NCI-H187 treated with DMSO at 0.1 percent for 48 hours (cell line): ENCODE data around the gene RANBP3.
"Not testable (repeated sequence)": the region's sequence is repeated elsewhere in the genome, so short reads cannot be mapped to it uniquely, and the experiment has no call there.

Experiments used
- DNase-seq: peaks from one replicate; lab custom pipeline; 2025; lab: John Stamatoyannopoulos, UW

RANBP3 gene

DNA sequence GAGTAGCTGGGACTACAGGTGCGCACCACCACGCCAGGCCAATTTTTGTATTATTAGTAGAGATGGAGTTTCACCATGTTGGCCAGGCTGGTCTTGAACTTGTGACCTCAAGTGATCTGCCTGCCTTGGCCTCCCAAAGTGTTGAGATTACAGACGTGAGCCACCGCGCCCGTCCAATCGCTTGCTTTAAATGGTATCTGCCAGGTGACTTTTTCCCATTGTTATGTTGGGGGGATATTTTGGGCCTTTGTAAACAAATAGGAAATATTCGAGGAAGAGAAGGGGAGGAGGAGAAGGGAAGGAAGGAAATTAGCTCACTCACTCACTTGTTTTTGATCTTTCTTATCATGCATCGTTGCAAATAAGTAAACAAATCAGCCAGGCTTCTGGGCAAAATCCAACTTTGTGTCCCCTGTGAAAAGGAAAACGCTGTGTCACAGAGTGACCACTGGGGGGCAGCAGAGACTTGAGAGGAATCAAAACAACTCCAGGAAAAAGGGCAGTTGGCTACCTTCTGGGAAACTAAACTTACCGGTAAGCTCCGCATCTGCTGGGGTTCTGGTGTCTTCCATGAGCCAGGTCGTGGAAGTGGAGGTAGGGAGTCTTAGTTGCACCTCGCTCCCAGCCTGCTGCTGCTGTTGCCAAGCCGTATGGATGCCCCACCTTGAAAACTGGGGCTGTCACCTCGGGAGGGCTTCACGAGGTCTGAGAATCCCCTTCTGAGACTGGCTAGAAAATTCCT, 9.3 kb upstream of the RANBP3 start:
- peak; percentile 7 for DNase-seq

DNA sequence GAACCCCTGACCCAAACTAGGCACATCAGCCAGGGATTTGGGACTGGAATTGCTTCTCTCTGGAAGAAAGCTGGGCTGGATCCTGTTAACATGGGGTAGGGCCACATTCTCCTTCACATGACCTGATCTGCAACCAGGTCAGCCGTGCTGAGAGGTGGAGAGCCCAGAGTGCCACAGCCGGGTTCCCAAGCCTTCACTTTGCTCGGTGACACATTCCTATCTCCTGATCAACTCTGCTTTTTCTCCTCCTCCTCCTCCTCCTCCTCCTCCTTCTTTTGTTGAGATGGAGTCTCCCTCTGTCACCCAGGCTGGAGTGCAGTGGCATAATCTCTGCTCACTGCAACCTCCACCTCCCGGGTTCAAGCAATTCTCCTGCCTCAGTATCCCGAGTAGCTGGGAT, 7.9 kb upstream of the RANBP3 start:
- DNase-seq: not testable (repeated sequence)

DNA sequence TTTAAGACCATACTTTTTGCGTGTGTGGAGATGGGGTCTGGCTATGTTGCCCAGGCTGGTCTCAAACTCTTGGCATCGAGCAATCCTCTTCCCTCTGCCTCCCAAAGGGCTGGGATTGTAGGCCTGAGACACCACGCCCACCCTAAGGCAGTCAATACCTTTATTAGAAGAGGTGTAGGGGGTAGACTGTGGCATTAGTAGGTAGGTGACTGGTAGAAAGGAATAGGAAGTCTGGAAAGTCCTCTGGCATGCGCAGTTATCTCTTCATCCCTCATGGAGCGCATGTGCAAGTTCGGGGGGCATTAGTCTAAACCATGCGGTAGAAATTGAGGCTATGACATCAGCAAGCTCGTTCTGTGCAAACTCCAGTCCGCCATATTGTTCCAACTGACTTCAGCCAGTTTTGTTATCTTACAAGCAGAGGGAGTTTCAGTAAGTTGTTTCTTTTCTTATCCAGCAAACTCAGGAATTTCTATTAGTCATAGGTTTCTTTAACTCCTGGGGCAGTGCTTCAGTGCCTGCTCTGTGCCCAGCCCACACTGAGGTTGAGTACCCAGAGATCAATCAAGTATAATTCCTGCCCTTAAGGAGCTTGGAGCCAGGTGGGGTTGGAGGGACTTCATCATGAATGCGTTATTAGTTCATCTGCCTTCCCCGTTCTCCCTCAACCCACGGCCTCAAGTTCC, 7.3 kb upstream of the RANBP3 start:
- DNase-seq: no peak

DNA sequence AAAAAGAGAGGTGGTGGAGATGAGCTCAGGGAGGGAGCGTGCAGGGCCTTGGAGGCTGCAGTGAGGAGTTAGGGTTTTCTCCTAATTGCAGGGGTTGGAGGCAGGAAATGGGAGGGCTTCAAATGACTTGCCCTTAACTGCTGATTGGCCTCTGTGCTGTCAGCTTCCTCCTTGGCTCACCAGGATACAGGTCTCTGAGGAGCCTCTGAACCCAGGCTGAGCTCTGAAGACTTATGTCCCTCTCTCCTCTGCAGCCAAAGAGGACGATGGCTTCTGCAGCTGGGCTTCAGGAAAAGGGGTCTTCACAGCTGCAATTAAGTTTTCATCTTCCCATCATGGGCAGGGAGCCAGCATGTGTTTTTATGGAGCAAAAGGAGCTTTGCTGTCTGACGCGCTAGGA, 6.7 kb upstream of the RANBP3 start:
- DNase-seq: no peak

DNA sequence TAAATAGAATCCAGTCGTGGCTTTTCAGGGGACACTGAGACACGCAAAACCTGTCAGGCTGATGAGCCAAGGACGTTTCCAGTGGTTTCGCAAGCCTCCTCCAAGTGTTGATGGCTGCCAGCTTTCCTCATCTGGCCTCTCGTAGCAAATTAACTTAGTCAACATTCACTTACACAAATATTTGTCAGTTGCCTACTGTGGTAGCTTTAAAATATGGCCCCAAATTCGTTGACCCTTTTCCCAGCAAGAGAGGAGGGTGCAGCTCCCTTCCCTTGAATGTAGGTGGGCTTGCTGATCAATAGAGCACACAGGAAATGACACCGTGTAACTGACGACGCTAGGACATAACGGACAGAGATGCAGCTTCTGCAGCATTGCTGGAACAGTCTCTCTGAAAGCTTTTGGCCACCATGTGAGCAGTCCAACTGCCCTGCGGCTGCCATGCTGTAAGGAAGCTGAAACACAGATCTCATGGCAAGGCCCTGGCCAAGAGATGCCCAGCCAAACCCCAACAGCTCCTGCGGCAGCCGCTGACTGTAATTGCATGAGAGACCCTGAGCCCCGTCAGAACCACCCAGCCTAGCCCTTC, 5.5 kb upstream of the RANBP3 start:
- no peak for DNase-seq

DNA sequence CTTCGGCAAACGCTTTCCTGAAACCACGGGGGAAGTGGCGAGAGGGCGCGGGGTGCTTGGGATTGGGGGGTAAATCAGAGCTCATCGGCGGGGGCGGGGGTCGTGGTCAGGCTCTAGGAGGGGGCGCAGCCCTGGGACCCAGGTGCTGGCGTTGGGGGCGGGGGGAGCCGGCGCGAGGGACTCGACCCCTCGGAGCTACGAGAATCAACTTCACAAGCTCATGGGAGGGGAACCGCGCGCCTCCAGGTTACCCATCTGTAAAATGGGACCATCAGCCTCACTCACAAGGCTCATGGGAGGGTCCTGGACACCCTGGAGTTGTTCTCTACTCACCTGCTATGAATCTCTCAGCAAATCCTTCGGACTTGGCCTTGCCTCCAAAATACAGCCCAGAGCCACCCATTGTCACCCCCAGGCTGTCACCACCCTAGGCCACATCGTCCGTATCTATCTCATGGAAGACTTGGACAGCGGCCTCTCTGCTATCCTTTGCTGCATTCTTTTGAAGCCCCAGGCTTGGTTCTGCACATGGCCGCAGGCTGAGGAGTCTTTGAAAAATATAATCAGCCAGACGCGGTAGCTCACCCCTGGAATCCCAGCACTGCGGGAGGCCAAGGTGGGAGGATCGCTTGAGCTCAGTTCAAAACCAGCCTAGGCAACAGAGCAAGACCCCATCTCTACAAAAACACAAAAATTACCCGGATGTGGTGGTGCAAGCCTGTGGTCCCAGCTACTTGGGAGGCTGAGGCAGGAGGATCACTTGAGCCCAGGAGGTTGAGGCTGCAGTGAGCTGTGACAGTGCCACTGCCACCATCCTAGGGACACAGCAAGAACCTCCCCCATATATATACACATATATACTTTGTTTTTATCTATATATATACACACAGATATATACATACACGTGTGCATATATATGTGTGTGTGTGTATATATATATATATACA, 939 bp upstream of the RANBP3 start:
- DNase-seq: no peak

DNA sequence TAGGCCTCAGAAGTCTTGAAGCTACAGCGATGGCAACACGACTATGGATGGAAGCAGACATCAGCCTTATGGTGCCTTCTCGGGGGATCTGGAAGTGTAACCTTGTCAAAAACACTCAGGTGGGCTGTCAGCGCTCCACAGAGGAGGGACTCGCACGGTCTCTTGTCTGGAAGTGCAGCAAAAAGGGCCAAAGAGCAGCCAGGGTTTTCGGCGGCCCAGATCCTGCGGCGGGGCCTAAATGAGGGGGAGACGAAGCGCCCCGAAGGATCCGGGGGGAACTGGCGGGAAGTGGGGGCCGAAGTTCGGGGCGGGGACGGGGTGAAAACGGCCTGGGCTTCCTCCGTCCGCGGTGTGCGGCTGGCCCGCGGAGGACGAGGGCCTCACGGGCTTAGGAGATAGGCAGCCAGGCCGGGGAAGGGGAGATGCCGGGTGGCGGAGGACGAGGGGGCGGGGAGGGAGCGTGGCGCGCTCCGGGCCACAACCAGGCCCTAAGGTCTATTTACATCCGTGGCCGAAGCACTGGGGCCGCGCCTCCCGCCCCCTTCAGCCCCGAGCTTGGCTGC, 637 bp downstream of the RANBP3 start:
- no peak for DNase-seq

DNA sequence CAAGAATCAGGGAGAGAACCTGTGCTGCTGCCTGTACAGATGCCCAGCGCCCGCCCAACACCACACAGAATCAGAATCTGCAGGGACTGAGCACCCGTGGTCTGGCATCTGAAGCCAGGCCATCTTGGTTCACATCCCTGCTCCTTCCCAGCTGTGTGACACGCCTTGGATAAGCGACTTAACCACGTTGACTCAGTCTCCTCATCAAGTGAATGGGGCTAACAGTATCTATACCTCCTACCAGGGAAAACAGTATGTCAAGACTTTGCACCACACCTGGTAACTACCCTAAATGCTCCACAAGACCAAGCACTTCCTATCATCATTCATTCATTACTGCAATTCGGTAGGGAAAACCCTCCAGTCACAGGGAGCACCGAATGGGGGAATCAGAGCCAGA, 1.2 kb downstream of the RANBP3 start:
- DNase-seq: no peak

DNA sequence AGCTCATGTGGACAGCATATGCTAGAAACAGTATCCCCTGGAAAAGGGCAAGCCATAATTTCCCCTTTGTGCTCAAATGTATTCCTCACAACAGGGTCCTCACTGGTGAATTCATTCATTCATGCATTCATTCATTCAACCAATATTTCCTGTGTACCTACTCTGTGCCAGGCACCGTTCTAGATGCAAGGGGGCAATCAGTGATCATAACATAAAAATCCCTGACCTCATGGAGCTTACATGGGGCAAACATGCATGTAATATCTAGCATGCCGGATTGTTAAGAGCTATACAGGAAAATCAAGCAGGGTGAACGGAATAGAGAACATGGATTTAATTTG, 2.6 kb downstream of the RANBP3 start:
- DNase-seq: no peak

DNA sequence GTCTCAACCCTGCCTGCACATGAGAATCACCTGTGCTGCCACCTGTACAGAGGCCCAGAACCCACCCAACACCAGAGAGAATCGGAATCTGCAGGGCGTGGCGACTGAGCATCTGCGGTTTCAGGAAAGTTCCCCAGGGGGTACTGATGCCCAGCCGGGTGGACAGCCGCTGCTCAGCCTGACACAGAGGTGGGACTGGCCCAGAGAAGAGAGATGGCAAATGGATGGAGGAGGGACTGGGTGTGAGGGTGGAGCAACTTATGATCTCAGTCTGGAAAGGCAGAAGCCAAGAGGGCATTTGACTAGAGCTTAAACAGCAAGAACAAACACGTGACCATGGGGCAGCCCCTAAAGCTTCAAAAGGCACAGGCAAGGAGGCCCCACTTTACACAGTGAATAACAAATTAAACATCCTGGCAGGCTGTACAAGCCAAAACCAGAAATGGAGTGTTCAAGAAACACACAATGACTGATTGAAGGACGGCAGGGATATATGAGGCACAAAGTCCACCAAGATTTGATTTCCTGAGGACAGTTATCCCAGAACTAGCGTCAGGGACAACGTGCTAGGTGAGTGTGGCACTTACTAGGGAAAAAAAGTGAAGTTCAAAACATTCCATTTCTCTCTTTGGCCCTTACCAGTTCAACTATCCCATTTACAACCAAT, 3.1 kb downstream of the RANBP3 start:
- no peak for DNase-seq

DNA sequence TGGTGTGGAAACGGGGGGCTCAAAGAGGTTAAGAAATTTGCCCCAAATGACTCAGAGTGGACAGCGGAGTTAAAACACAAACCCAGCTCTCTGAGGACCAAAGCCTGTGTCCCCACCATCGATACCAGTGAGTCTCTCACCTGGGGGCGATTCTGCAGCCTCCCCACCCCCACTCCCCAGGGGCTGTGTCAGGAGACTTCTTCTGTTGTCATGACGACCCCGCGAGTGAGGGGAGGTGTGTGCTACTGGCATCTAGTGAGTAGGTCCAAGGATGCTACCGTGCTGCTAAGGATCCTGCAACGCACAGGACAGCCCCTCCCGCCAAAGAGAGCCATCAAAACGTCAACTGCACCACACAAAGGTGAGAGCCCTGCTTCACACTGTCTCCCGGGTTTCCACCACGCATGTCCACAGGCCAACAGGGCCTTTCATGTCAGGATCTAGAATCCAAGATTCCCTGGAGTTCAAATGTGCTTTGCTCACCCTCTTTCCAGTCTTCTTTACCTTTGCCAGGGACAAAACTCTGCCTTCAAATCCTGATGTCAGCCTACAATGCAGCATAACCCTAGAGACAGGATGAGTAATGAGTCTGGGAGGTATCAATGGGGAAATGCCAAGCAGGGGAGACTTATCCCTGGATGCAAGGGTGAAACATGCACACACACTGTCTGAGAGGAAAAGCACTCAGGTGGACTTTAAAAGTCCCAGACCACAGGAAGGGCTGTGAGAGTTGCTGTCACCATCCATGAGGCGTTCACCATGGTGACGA, 3.9 kb downstream of the RANBP3 start:
- no peak for DNase-seq

DNA sequence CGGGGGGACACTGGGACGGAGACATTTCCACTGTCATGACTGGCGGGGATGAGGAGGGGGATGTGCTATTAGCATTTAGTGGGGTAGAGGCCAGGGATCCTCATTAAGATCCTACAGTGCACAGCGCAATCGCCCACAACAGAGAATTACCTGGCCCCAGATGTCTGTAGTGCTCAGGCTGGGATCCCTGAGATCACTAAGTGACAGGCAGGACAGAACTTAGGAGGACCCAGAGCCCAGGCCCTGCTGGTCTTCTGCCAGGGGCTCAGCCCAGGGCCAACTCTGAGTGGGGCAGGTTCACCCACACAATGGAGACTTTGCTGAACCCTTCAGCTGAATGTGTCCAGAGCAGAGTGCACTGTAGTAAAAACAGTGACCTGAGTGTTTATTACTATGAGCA, 4.6 kb downstream of the RANBP3 start:
- no peak for DNase-seq

DNA sequence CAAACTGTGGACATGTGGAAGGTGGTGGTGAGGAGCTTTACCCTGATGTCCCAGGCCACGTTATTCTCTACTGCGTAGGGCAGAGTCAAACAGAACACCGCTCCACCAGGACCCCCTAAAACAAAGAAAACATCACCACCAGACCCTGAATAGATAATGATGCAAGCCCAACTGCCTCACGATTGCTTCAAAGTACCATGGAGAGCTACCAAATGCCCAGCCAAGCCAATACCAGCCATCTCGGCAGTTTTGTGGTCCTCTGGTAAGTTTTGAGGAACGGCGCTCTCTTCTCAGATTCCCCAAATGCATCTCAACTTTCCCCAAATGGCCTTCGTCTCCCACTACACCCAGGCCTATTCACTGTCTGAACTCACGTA, 5.6 kb downstream of the RANBP3 start:
- DNase-seq: no peak

DNA sequence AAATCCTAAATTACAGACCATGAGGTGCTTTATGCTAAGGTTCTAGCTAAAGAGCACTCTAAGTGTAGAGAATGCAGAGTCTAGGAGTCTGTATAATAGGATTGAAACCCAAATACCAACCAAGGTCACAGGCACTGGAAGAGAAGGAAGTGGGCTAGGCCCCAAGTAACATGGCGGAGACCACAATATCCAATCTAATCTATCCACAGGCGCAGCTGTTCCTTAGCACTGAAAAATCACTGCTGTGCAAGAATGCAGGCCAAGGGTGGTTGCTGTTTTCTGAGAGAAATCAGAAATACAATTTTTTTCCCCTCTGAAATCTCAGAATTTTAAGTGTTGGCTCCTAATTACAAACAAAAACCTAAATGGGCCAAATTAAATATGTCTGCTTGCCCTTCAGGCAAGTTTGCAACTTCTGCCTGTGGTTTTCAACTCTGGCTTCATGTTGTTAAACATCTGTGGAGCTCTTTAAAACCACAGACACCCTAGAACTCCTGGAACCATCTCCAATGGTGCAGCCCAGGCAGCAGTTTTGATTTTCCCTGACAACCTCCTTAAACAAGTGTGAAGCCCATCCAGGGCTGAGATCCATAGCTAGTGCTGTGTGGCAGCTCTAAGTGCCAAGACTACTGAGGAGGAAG, 6.1 kb downstream of the RANBP3 start:
- DNase-seq: no peak

DNA sequence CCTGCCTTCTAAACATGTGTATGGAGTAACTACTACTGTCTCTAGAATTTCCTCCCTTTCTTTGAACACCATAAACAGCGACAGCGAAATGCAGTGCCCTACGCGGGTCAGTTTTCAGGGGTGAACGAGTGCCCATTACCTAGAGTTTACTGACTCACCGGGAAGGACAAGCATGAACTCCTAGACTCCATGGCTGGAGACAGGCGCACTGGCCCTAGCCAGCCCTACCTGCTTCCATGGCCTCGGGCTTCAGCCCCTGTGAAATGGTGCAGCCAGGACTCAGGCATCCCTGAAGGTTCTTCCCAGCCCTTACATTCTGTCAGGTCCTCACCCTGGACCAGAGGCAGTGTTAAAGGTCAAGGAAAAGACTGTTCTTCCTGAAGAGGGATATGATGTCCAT, 8.5 kb downstream of the RANBP3 start:
- no peak for DNase-seq

DNA sequence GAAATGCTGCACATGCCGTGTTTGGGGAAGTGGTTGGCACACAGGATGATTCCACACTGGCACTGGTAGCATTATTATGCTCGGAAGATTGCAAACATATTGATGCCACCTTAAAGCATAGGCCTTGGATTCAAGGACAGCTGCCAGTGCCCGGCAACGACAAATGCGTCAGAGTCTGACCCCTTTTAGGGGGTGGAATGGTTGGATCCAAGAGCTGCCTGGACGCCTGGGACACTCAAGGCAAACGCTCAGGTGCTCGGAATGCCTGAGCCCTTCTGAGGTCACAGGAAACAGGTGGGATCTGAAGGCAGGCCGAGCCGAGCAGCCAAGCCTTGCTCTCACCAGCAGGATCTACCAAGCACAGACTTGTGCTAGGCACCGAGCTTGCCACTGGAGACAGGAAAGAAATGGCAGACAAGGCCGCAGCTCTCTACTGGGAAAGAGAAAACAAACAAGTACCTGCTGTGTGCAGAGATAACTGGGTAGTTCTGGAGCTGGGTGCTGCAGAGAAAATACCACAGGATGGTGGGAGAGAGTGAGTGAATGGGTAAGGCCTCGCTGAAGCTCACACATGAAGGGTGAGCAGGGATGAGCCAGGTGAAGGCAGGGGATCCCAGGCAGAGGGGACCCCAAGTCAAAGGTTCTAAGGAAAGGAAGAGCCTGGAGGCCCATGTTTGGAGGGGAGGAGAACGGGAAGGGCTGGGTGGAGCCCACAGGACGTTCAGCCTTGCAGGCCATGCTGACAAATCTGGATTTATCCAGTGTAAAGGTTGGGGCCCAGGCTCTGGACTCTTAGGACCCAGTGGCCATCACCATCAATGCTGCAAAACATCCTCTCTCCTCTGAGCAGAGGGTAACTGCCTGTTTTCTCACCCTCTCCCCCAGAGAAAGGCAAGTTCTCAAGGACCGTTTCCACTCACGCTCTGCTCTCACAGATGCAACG, 9.2 kb downstream of the RANBP3 start:
- no peak for DNase-seq

DNA sequence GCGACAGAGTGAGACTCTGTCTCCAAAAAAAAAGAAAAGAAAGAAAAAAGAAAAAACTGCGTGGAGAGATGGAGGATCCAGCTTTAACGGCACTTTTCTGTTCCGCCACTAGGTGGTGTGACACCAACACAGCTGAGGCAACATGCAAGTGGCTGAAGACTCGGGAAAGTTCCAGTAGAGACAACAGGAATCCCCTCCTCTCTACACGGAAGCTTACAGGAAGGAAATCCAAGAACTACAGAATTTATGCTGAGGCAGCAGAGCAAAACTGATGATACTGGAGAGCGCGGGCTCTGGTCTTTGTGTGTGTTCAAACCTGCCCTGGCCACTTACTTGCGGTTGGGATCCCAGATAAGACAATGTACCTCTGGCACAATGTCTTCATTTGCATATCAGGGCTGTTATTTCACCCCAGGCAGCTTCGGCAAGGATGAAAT, 9.9 kb downstream of the RANBP3 start:
- DNase-seq: no peak

DNA sequence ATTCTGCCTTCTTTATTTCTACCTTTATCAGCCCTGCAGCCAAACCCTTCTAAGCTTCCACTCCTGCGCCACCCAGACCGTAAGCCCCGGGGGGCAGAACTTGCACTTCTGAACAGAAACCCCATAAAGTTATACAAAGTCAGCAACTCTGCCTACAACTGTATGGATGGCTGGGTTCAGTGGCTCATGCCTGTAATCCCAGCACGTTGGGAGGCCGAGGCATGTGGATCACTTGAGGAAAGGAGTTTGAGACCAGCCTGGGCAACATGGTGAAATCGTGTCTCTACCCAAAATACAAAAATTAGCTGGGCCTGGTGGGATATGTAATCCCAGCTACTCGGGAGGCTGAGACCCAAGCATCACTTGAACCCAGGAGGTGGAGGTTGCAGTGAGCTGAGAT, 10.4 kb downstream of the RANBP3 start:
- no peak for DNase-seq

DNA sequence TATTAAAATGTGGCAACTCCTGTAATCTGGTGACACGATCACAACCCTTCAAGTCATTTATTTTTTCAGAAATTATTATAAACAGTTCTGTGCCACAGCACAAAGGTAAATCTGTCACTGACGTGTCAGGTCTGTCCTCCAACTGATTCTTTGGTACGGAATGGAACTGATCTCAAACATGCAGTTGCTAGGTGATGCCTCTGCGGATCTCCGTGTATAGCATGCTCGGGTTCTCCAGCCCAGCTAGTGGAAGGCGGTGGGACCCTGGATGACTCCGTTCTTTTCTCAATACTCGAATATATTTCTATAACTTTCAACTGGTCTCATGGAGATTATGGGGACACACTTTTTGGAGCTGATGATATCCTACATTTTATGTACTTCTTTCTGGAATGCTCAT, 11.0 kb downstream of the RANBP3 start:
- no peak for DNase-seq
